Endothelial cell of umbilical vein (primary cell): ENCODE results near the gene CAMKK2. TPM values are rescaled to one million over a fixed set of nuclear protein-coding genes. Genes with fewer than 3 reads are reported as not detected.

Experiments used
- BruUV-seq: library from RNA; stranded (reverse); fragments of 400-500 nt; replicated peaks from 2 replicates; lab custom pipeline; 2021; lab: Mats Ljungman, UMichigan
- CTCF ChIA-PET: fragments of 300-600, 350-600 bp; sonication (Branson Sonifier 250); formaldehyde crosslinking; loops from one replicate; lab custom pipeline; 2021; ENCODE audit warnings: antibody characterized with exemption, inconsistent platforms; lab: Charles Lee
- POLR2A ChIA-PET: fragments of 300-600, 350-600 bp; sonication (Branson Sonifier 250); formaldehyde crosslinking; loops from one replicate; lab custom pipeline; 2021; ENCODE audit warnings: antibody characterized with exemption, inconsistent platforms; lab: Charles Lee
- DNase-seq: peaks from one replicate; pipeline ENCODE4 v3.0.0-alpha.2; 2011; ENCODE audit warnings: low read depth, low spot score
- FAIRE-seq: peaks from 2 replicates; lab custom pipeline; 2011; peaks lifted over from hg19 to GRCh38; lab: Jason Lieb, UNC
- H2AFZ ChIP-seq: 2 replicates; pipeline ENCODE4 v1.6.0; 2012; ENCODE audit warnings: low read depth, low read length, control low read depth, inconsistent platforms
- H3K27ac ChIP-seq: 2 replicates; pipeline ENCODE4 v1.5.1; 2011; ENCODE audit warnings: low read depth, mild to moderate bottlenecking, control low read depth, low read length, moderate library complexity; ENCODE audit not compliant: insufficient read depth
- H3K27me3 ChIP-seq, 2 experiments: 2 replicates each; pipeline versions ENCODE4 v1.6.0 to v1.6.1; 2011; ENCODE audit warnings: low read length in 2 of 2, mixed read lengths in 1 of 2; ENCODE audit not compliant: control insufficient read depth in 2 of 2, insufficient read depth in 2 of 2
- H3K36me3 ChIP-seq, 2 experiments: 2 replicates in 1 of 2; 3 replicates in 1 of 2; pipeline ENCODE4 v1.5.1; 2011; ENCODE audit warnings: low read length in 2 of 2, mild to moderate bottlenecking in 1 of 2, moderate library complexity in 1 of 2; ENCODE audit not compliant: control insufficient read depth in 2 of 2, insufficient read depth in 2 of 2; ENCODE audit errors: extremely low read depth in 1 of 2
- H3K4me1 ChIP-seq: 3 replicates; pipeline ENCODE4 v1.5.1; 2011; ENCODE audit warnings: mild to moderate bottlenecking, low read length; ENCODE audit not compliant: control insufficient read depth, insufficient read depth; ENCODE audit errors: extremely low read depth
- H3K4me2 ChIP-seq: 2 replicates; pipeline ENCODE4 v1.6.1; 2011; ENCODE audit warnings: low read length, control low read depth, mixed read lengths; ENCODE audit not compliant: insufficient read depth
- H3K4me3 ChIP-seq, 3 experiments: fragments of 200-600 bp in 1 of 3; sonication (generic), shearing (Covaris generic) in 1 of 3; replicated peaks in 1 of 3; 2 replicates each; pipeline ENCODE4 v1.5.1; 2011 to 2016; ENCODE audit warnings: control low read depth in 3 of 3, low read length in 3 of 3, mild to moderate bottlenecking in 2 of 3, inconsistent platforms in 1 of 3, low read depth in 1 of 3, moderate library complexity in 1 of 3; ENCODE audit not compliant: insufficient read depth in 1 of 3
- H3K79me2 ChIP-seq: 2 replicates; pipeline ENCODE4 v1.6.0; 2012; ENCODE audit warnings: low read length, inconsistent platforms; ENCODE audit not compliant: control insufficient read depth, insufficient read depth
- H3K9ac ChIP-seq: replicated peaks from 2 replicates; pipeline ENCODE3; 2011; ENCODE audit warnings: low read length, control low read depth; ENCODE audit not compliant: insufficient read depth; ENCODE audit errors: extremely low read depth
- H3K9me1 ChIP-seq: replicated peaks from 3 replicates; pipeline ENCODE4 v1.6.0; 2011; ENCODE audit warnings: mild to moderate bottlenecking, low read length; ENCODE audit not compliant: control insufficient read depth, insufficient read depth; ENCODE audit errors: extremely low read depth
- H3K9me3 ChIP-seq: replicated peaks from 2 replicates; pipeline ENCODE4 v1.5.1; 2012; ENCODE audit warnings: low read length, inconsistent platforms; ENCODE audit not compliant: control insufficient read depth, insufficient read depth
- H4K20me1 ChIP-seq: replicated peaks from 2 replicates; pipeline ENCODE3; 2011; ENCODE audit warnings: mild to moderate bottlenecking, low read length; ENCODE audit not compliant: control insufficient read depth, insufficient read depth; ENCODE audit errors: extremely low read depth
- CTCF ChIP-seq, 2 donors: IDR thresholded peaks; 1 replicate in 1 of 2; 2 replicates in 1 of 2; pipeline ENCODE4 v1.5.1; 2011; ENCODE audit warnings: low read length in 2 of 2, mild to moderate bottlenecking in 2 of 2, moderate library complexity in 2 of 2, control low read depth in 1 of 2, inconsistent platforms in 1 of 2, low read depth in 1 of 2; ENCODE audit not compliant: insufficient read depth in 1 of 2; ENCODE audit errors: extremely low read depth in 1 of 2
- EZH2 ChIP-seq: IDR thresholded peaks from 2 replicates; pipeline ENCODE4 v1.6.1; 2012; ENCODE audit warnings: borderline replicate concordance, low read depth, mild to moderate bottlenecking, moderate library complexity, low read length, inconsistent platforms; ENCODE audit not compliant: severe bottlenecking
- FOS ChIP-seq: IDR thresholded peaks from 2 replicates; pipeline ENCODE4 v1.6.1; 2011; ENCODE audit warnings: mild to moderate bottlenecking, low read length, moderate library complexity, borderline replicate concordance; ENCODE audit not compliant: insufficient read depth
- GATA2 ChIP-seq: IDR thresholded peaks from 2 replicates; pipeline ENCODE4 v1.7.0; 2011; ENCODE audit warnings: low read depth, mild to moderate bottlenecking, moderate library complexity, mixed read lengths, low read length; ENCODE audit not compliant: insufficient read length, insufficient read depth
- JUN ChIP-seq: IDR thresholded peaks from 2 replicates; pipeline ENCODE4 v1.6.1; 2011; ENCODE audit warnings: borderline replicate concordance, low read depth; ENCODE audit not compliant: insufficient read length, insufficient read depth
- MAX ChIP-seq: IDR thresholded peaks from 2 replicates; pipeline ENCODE4 v1.6.1; 2011; ENCODE audit not compliant: insufficient read depth, insufficient read length
- MYC ChIP-seq: IDR thresholded peaks from one replicate; pipeline ENCODE4 v1.6.1; 2011; ENCODE audit warnings: mild to moderate bottlenecking, low read depth, low read length
- POLR2A ChIP-seq: IDR thresholded peaks from 2 replicates; pipeline ENCODE4 v1.6.1; 2012; ENCODE audit warnings: low read depth, mild to moderate bottlenecking, control low read depth, low read length
- POLR2AphosphoS5 ChIP-seq: IDR thresholded peaks from 2 replicates; pipeline ENCODE4 v1.6.1; 2012; ENCODE audit warnings: low read depth, mild to moderate bottlenecking, control low read depth, low read length, moderate library complexity; ENCODE audit not compliant: insufficient read depth
- dilution Hi-C: fragments of 300-500 bp; cut with MboI; formaldehyde crosslinking; loops from one replicate; pipeline ENCODE4 v1.15.0; 2019; ENCODE audit warnings: low sequenced_read_pairs; ENCODE audit not compliant: extremely low pct_ligation_motif_present
- intact Hi-C: fragments of 100-400 bp; cut with micrococcal nuclease; formaldehyde crosslinking; loops from one replicate; pipeline ENCODE4 v1.10.0; 2022
- polyA plus RNA-seq, 4 experiments: library from polyadenylated mRNA; depleted of rRNA in 3 of 4; stranded (reverse) in 3 of 4; unstranded in 1 of 4; fragments of >200 nt; gene quantifications; 2 replicates each; pipeline versions ENCODE4 v1.2.1 to v1.2.3, GENCODE V29; 2011 to 2012; ENCODE audit warnings: missing spikeins in 1 of 4
- total RNA-seq: library from RNA; stranded (reverse); gene quantifications from 2 replicates; pipeline ENCODE4 v1.2.3, GENCODE V29; 2021

The CAMKK2 gene
- total and polyA plus RNA-seq, 2 donors (not counting 3 experiments of a cell fraction or from before 2014, with no cell fraction given): 32.5 to 45.0 TPM

GRCh38 chr12:121333747-121334146 is 37.2 kb upstream of the CAMKK2 start:
- Histone ChIP-seq H3K79me2 (no peaks in the 10 kb centered on the region), H3K4me3 (no peak overlapping the region), H2AFZ (no peak overlapping the region), H3K9ac (no peak overlapping the region), H3K4me1 (no peaks in the 10 kb centered on the region), H3K9me1 (no peaks in the 10 kb centered on the region), H3K9me3 (no peaks in the 10 kb centered on the region), H3K36me3 (peaks cover 16 to 26% of the 10 kb centered on the region in 2 experiments), H3K27me3 (no peaks in the 10 kb centered on the region), H3K4me2 (no peak overlapping the region), H4K20me1 (no peaks in the 10 kb centered on the region), H3K27ac (no peak overlapping the region)
- DNase-seq: no peak
- POLR2A ChIA-PET: no interaction called here
- dilution Hi-C loops (no loop called here), intact Hi-C loops (loop anchor here (1.0 to 5.0 kb wide), 2 partner anchors 69 to 110 kb away; partner anchors contain the start of gene RNF34)
- no peak for FAIRE-seq
- CTCF ChIA-PET: interaction anchor here (2.8 to 3.6 kb wide), 2 partner anchors 67 to 110 kb away, joined by 21 to 32 read pairs; partner anchors contain the start of gene RNF34
- TF ChIP-seq CTCF (IDR thresholded peaks at IDR 0.05; ENCODE audit: extremely low read depth in 1 of 2, insufficient read depth in 1 of 2, low read depth in 1 of 2, low read length in 2 of 2) (no peak), POLR2A (no peak), EZH2 (no peak), FOS (no peak), GATA2 (no peak)
- no TSS peak for BruUV-seq

- H3K9ac ChIP-seq: no peak overlapping the region
- intact Hi-C loops: loop anchor here (5.0 kb wide), 1 partner anchor 71 kb away; the partner anchor contains the start of gene RNF34
- TF ChIP-seq MAX (no peak), EZH2 (no peak), POLR2AphosphoS5 (no peak), FOS (no peak), JUN (no peak), GATA2 (no peak), POLR2A (no peak), MYC (no peak), CTCF (IDR thresholded peaks at IDR 0.05; ENCODE audit: extremely low read depth in 1 of 2, insufficient read depth in 1 of 2, low read depth in 1 of 2, low read length in 2 of 2) (no peak)
- no peaks in the 10 kb centered on the region for H3K9me1 ChIP-seq
- DNase-seq (no peak), FAIRE-seq (no peak)
- no peaks in the 10 kb centered on the region for H3K79me2 ChIP-seq
- H4K20me1 ChIP-seq: no peaks in the 10 kb centered on the region
- no peak overlapping the region for H3K4me2 ChIP-seq
- dilution Hi-C loops: no loop called here
- H3K36me3 ChIP-seq: peaks cover 25 to 40% of the 10 kb centered on the region in 2 experiments
- H3K4me3 ChIP-seq: no peak overlapping the region
- ChIA-PET CTCF (interaction anchor here (3.6 kb wide), 1 partner anchor 112 kb away, joined by 32 read pairs; no protein-coding TSS in a partner anchor), POLR2A (no interaction called here)
- no peaks in the 10 kb centered on the region for H3K27me3 ChIP-seq
- no peak overlapping the region for H2AFZ ChIP-seq
- H3K9me3 ChIP-seq: no peaks in the 10 kb centered on the region
- BruUV-seq: no TSS peak
- H3K27ac ChIP-seq: no peak overlapping the region
- no peaks in the 10 kb centered on the region for H3K4me1 ChIP-seq
These were observed 34.7 kb upstream of the CAMKK2 start for GRCh38 chr12:121331248-121331647.
